ENCODE data around the gene MLN. TPM values are rescaled to one million over a fixed set of nuclear protein-coding genes. Genes with fewer than 3 reads are reported as not detected.

The MLN gene
- total RNA-seq, 4 donors from 2014 or later = not detected

DNA sequence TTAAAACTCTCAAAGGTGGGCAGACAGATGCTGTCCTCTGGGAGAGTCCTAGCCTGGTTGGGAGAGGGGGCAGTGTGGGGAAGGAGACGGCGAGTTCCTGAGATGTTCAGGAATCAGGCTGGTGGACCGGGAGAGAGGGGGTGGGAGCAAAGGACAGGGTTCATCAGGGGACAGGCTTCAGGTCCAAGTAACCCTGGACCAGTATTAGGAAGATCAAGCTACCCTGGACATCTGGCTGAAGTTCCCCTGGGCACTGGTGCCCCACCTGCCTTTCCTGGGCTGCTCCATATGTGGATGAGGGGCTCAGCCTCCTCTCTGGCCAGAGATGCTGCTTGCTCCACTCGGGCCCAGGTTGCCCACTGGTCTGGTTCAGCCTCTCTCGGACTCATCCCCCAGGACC, 56.0 kb downstream of the MLN start:
- Histone ChIP-seq H3K27me3 (no peaks in the 10 kb centered on the region), H3K36me3 (no peaks in the 10 kb centered on the region), H3K9me3 (no peaks in the 10 kb centered on the region), H3K4me3 (no peak overlapping the region), H3K4me1 (peaks cover 20 to 54% (median 36%) of the 10 kb centered on the region in 4 donors), H3K27ac (peak overlapping the region in 3 of 4 donors; percentile 79 to 85 (median 83))
- no peak for DNase-seq
- intact Hi-C loops (cut with DNase I; ENCODE audit: low total_unique reads) = loop anchor here (10.0 kb wide), 1 partner anchor 407 kb away; no protein-coding TSS in a partner anchor
- in situ Hi-C loops (cut with MboI; ENCODE audit: low pct_ligation_motif_present in 1 of 4, low pct_unique_long_range_greater_than_20kb in 1 of 4, low sequenced_read_pairs in 3 of 4) = no loop called here
- TF ChIP-seq EP300 (IDR thresholded peaks at IDR 0.05; ENCODE audit: low read depth) = no peak
- TF ChIP-seq CTCF (IDR thresholded peaks at IDR 0.05) = no peak
- TF ChIP-seq POLR2A (IDR thresholded peaks at IDR 0.05) = no peak
- TF ChIP-seq POLR2AphosphoS5 (IDR thresholded peaks at IDR 0.05) = no peak
- 80 to 100% methylated on average over 2 to 5 of the region's 5 CpGs for WGBS, 2 donors (ENCODE audit: low coverage in 1 of 2)

DNA sequence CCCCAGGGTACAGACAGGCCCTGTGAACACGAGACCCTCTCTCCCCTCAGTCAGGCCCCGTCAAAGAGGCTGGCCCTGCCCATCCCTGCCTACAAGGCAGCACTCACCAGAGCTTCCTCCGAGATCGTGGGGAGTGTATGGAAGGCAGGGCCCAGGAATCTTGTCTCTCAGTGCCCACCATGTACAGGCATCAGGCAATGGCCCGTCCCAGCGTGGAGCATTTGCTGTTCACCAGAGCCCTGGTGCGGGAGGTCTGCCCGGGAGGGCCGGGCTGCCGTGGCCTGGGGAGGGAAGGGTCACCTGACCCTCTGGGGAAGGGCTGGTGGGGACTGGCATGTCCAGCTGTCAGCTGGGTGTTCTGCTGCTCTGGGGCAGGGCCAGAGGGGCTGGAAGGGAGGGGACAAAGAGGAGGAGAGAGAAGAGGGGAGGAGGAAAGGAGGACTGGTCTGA, 57.1 kb downstream of the MLN start, which contains the start of gene IP6K3:
TSS of gene IP6K3 (minus strand) at position 255 of the 450 bp plus-strand sequence. CDS start 11,429 bp downstream, outside the sequence.
- Histone ChIP-seq H3K9me3 (no peaks in the 10 kb centered on the region), H3K27me3 (no peaks in the 10 kb centered on the region), H3K27ac (peak within 1 kb of the TSS; percentile 71 to 85 (median 81)), H3K4me3 (peak within 1 kb of the TSS in 3 of 4 donors; percentile 6 to 30 (median 8)), H3K36me3 (no peaks in the 10 kb centered on the region), H3K4me1 (peaks cover 20 to 45% (median 27%) of the 10 kb centered on the region in 4 donors)
- intact Hi-C loops (cut with DNase I; ENCODE audit: low total_unique reads) = loop anchor here (10.0 kb wide), 1 partner anchor 408 kb away; no protein-coding TSS in a partner anchor
- no peak for TF ChIP-seq EP300 (IDR thresholded peaks at IDR 0.05; ENCODE audit: low read depth)
- TF ChIP-seq CTCF (IDR thresholded peaks at IDR 0.05) = no peak
- TF ChIP-seq POLR2AphosphoS5 (IDR thresholded peaks at IDR 0.05) = peak in 2 of 3 donors; percentile 58 to 80
- TF ChIP-seq POLR2A (IDR thresholded peaks at IDR 0.05) = peak; percentile 46
- DNase-seq = no peak
- in situ Hi-C loops (cut with MboI; ENCODE audit: low pct_ligation_motif_present in 1 of 4, low pct_unique_long_range_greater_than_20kb in 1 of 4, low sequenced_read_pairs in 3 of 4) = no loop called here
- WGBS, 2 donors (ENCODE audit: low coverage in 1 of 2) = 54% methylated on average over 10 of the region's 10 CpGs; no CpG with 5 or more reads in 1 of the 2 donors

- in situ Hi-C loops (cut with MboI; ENCODE audit: low pct_ligation_motif_present in 1 of 4, low pct_unique_long_range_greater_than_20kb in 1 of 4, low sequenced_read_pairs in 3 of 4) (no loop called here), intact Hi-C loops (cut with DNase I; ENCODE audit: low total_unique reads) (loop anchor here (10.0 kb wide), 1 partner anchor 409 kb away; no protein-coding TSS in a partner anchor)
- Histone ChIP-seq H3K4me3 (peak overlapping the region in 3 of 4 donors; percentile 6 to 30 (median 8)), H3K4me1 (peaks cover 20 to 39% (median 25%) of the 10 kb centered on the region in 4 donors), H3K27ac (peak overlapping the region; percentile 71 to 85 (median 81)), H3K9me3 (no peaks in the 10 kb centered on the region), H3K36me3 (no peaks in the 10 kb centered on the region), H3K27me3 (no peaks in the 10 kb centered on the region)
- TF ChIP-seq EP300 (IDR thresholded peaks at IDR 0.05; ENCODE audit: low read depth) = peak; percentile 96
- TF ChIP-seq CTCF (IDR thresholded peaks at IDR 0.05) = no peak
- peak; percentile 25 to 72 (median 36) for TF ChIP-seq POLR2AphosphoS5 (IDR thresholded peaks at IDR 0.05)
- WGBS, 2 donors (ENCODE audit: low coverage in 1 of 2) = 40 to 42% methylated on average over 1 to 14 of the region's 14 CpGs
- peak; percentile 58 for DNase-seq
Observed at GRCh38 chr6:33746036-33746600, 57.7 kb downstream of the MLN start.

- in situ Hi-C loops (cut with MboI; ENCODE audit: low pct_ligation_motif_present in 1 of 4, low pct_unique_long_range_greater_than_20kb in 1 of 4, low sequenced_read_pairs in 3 of 4) (no loop called here), intact Hi-C loops (cut with DNase I; ENCODE audit: low total_unique reads) (loop anchor here (10.0 kb wide), 1 partner anchor 409 kb away; no protein-coding TSS in a partner anchor)
- Histone ChIP-seq H3K9me3 (no peaks in the 10 kb centered on the region), H3K36me3 (no peaks in the 10 kb centered on the region), H3K27ac (peak overlapping the region; percentile 71 to 85 (median 81)), H3K27me3 (no peaks in the 10 kb centered on the region), H3K4me3 (peak overlapping the region in 2 of 4 donors; percentile 6 to 30), H3K4me1 (peaks cover 20 to 33% (median 21%) of the 10 kb centered on the region in 4 donors)
- peak; percentile 36 for DNase-seq
- 56 to 64% methylated on average over 4 to 7 of the region's 7 CpGs for WGBS, 2 donors (ENCODE audit: low coverage in 1 of 2)
- TF ChIP-seq EP300 (IDR thresholded peaks at IDR 0.05; ENCODE audit: low read depth) = peak; percentile 67
- TF ChIP-seq POLR2AphosphoS5 (IDR thresholded peaks at IDR 0.05) = no peak
Observed at GRCh38 chr6:33745548-33745947, 58.3 kb downstream of the MLN start.

Data from transverse colon (tissue), 4 donors.